ENCODE data around the gene DDX23.

DDX23 gene

DNA sequence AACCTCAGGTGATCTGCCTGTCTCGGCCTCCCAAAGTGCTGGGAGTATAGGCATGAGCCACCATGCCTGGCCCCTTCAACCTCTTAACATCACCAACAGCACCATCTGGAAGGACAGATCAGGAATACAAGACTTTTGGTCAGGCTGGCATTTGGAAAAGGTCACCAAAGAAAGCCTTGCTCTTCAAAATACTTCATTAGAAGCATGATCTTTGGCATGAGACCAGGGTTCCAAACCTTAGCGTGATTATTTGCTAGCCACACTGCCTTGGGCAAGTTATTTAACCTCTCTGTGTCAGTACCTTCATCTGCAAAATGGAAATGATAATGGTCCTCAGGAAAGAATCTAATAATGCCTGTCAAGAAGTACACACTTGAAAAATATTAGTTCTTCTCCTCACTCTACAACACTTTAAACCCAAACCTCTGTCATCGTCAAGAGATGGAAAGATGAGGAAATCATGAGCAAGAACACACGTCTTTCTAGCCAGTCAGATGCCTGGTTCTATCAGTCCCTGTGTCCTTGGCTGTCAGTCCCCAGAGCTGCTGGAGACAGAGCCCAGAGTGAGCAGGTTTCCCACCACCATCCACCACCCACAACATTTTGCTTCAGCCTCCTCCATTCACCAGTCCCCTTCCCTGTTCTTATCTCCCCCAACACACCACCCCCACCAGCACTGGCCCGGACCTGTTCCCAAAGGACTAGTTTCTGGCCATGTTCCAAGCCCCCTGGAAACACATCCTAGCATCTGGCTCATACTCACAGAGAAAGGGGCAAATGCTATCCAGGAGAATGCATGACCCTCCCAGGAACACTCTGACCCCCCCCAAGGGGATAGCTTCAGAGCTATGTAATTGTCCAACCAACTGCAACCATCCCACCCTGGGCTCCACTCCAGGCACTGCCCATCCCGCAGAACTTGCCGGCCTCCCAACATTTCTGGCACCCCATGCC, 65.1 kb downstream of the DDX23 start:
- no peak overlapping the region for H3K9ac ChIP-seq (ENCODE audit: low read length)
- H2BK120ac ChIP-seq (ENCODE audit: insufficient read depth, low read length, poor library complexity): no peak overlapping the region
- no peak overlapping the region for H4K12ac ChIP-seq (ENCODE audit: low read depth, low read length)
- no peak overlapping the region for H3K27ac ChIP-seq (ENCODE audit: low read depth, low read length)
- no peak overlapping the region for H4K8ac ChIP-seq (ENCODE audit: low read depth, low read length)
- no peak overlapping the region for H3K14ac ChIP-seq (ENCODE audit: low read length)
- no peaks in the 10 kb centered on the region for H3K27me3 ChIP-seq (ENCODE audit: insufficient read depth, low read length)
- DNase-seq: no peak
- no peak overlapping the region for H3K4me3 ChIP-seq (ENCODE audit: low read depth, low read length)
- no peak overlapping the region for H2AFZ ChIP-seq (ENCODE audit: insufficient read depth, low read length, poor library complexity)
- peak overlapping the region; percentile 47 for H3K23ac ChIP-seq (ENCODE audit: low read length)
- no peak overlapping the region for H3K4ac ChIP-seq (ENCODE audit: low read depth, low read length)
- peak overlapping the region; percentile 79 for H3K4me2 ChIP-seq (ENCODE audit: low read length)
- H3K9me3 ChIP-seq (ENCODE audit: insufficient read depth, low read depth, low read length): no peaks in the 10 kb centered on the region
- peaks cover 12% of the 10 kb centered on the region for H3K79me2 ChIP-seq (ENCODE audit: control insufficient read depth, insufficient read depth, low read length, poor library complexity)
- no peak overlapping the region for H2AK5ac ChIP-seq (ENCODE audit: low read length)
- no peak overlapping the region for H2BK5ac ChIP-seq (ENCODE audit: low read depth, low read length, poor library complexity)
- H3K79me1 ChIP-seq (ENCODE audit: low read length): peaks cover 10% of the 10 kb centered on the region
- no peak overlapping the region for H2BK12ac ChIP-seq (ENCODE audit: low read length)
- no peak overlapping the region for H3K18ac ChIP-seq (ENCODE audit: low read length)
- H4K91ac ChIP-seq (ENCODE audit: low read depth, low read length): no peak overlapping the region
- H3K36me3 ChIP-seq (ENCODE audit: control insufficient read depth in 1 of 2, insufficient read depth in 2 of 2, low read length in 2 of 2): peaks cover 11 to 12% of the 10 kb centered on the region in 2 experiments
- WGBS (ENCODE audit: extremely low coverage, insufficient coverage, insufficient read length): no CpG with 5 or more reads among the region's 7 CpGs
- peaks cover 8 to 26% of the 10 kb centered on the region in 2 experiments for H3K4me1 ChIP-seq (ENCODE audit: control insufficient read depth in 1 of 2, insufficient read depth in 2 of 2, low read length in 2 of 2)

DNA sequence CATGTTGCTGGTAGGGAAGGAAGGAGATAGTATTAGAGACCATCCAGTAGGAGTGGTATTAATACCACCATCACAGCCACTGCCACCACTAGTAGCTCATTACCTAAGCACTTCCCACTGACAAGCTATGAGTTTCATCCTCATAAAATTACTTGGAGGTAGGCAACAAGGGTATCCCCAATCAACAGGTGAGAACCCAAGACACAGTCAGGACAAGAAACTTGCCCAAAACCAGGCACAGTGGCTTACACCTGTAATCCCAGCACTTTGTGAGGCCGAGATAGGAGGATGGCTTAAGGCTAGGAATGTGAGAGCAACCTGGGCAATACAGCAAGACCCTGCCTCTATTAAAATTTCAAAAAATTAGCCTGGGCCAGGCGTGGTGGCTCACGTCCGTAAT, 68.5 kb downstream of the DDX23 start:
- no peak overlapping the region for H3K14ac ChIP-seq (ENCODE audit: low read length)
- no peak overlapping the region for H2BK5ac ChIP-seq (ENCODE audit: low read depth, low read length, poor library complexity)
- H3K23ac ChIP-seq (ENCODE audit: low read length): no peak overlapping the region
- H3K9me3 ChIP-seq (ENCODE audit: insufficient read depth, low read depth, low read length): no peaks in the 10 kb centered on the region
- no peak overlapping the region for H3K27ac ChIP-seq (ENCODE audit: low read depth, low read length)
- no CpG with 5 or more reads among the region's 4 CpGs for WGBS (ENCODE audit: extremely low coverage, insufficient coverage, insufficient read length)
- no peak overlapping the region for H4K8ac ChIP-seq (ENCODE audit: low read depth, low read length)
- H2AK5ac ChIP-seq (ENCODE audit: low read length): no peak overlapping the region
- no peak overlapping the region for H3K9ac ChIP-seq (ENCODE audit: low read length)
- no peak overlapping the region for H3K4me2 ChIP-seq (ENCODE audit: low read length)
- no peak overlapping the region for H3K4ac ChIP-seq (ENCODE audit: low read depth, low read length)
- H3K18ac ChIP-seq (ENCODE audit: low read length): no peak overlapping the region
- H3K36me3 ChIP-seq (ENCODE audit: control insufficient read depth in 1 of 2, insufficient read depth in 2 of 2, low read length in 2 of 2): peaks cover 12 to 13% of the 10 kb centered on the region in 2 experiments
- no peak for DNase-seq
- H3K4me3 ChIP-seq (ENCODE audit: low read depth, low read length): no peak overlapping the region
- H4K12ac ChIP-seq (ENCODE audit: low read depth, low read length): no peak overlapping the region
- H3K79me2 ChIP-seq (ENCODE audit: control insufficient read depth, insufficient read depth, low read length, poor library complexity): peaks cover 7% of the 10 kb centered on the region
- no peaks in the 10 kb centered on the region for H3K27me3 ChIP-seq (ENCODE audit: insufficient read depth, low read length)
- no peak overlapping the region for H2AFZ ChIP-seq (ENCODE audit: insufficient read depth, low read length, poor library complexity)
- H3K79me1 ChIP-seq (ENCODE audit: low read length): peaks cover 2% of the 10 kb centered on the region
- H2BK12ac ChIP-seq (ENCODE audit: low read length): no peak overlapping the region
- H3K4me1 ChIP-seq (ENCODE audit: control insufficient read depth in 1 of 2, insufficient read depth in 2 of 2, low read length in 2 of 2): peaks cover 13 to 26% of the 10 kb centered on the region in 2 experiments
- H4K91ac ChIP-seq (ENCODE audit: low read depth, low read length): no peak overlapping the region
- no peak overlapping the region for H2BK120ac ChIP-seq (ENCODE audit: insufficient read depth, low read length, poor library complexity)

DNA sequence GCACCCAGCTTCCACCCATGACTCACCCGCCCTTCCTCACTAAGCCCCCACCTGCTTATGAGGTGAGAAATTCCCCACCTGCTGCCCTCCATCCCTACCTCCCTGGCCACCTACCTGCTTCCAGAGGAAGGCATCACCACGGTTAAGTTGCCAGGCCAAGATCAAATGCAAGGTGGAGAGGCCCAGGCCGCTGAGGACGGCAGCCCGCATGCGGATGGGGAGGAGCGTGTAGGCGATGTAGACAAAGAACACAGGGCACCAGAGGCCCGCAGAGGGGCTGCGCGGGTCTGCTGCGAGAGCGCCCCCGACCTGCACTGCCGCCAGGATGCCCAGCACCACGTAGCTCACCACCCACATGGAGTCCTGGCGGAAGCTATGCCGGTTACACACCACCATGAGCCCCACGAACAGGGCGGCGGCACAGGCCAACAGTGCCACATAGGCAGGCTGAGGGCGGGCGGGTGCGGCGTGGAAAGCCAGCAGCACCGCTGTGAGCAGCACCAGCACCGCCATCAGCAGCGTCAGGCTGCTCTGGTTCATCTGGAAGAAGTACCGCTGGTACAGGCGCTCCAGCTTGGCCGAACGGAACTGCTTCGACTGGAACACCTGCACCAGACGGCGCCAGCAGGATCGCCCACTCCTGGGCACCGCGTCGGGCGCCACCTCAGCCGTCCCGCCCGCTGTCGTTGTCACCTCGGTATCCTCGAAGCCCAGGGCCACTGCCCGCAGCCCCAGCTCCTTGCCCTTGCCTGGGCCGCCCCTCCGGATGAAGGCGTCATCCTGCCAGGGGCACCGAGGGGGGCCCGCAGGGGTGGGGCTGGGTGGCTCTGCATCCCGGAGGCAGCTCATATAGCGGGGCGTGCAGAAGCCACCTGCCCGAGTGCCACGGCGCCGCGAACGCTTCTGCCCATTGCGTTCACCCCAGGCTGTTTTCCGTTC, 69.2 kb downstream of the DDX23 start:
- H2BK12ac ChIP-seq (ENCODE audit: low read length): no peak overlapping the region

DNA sequence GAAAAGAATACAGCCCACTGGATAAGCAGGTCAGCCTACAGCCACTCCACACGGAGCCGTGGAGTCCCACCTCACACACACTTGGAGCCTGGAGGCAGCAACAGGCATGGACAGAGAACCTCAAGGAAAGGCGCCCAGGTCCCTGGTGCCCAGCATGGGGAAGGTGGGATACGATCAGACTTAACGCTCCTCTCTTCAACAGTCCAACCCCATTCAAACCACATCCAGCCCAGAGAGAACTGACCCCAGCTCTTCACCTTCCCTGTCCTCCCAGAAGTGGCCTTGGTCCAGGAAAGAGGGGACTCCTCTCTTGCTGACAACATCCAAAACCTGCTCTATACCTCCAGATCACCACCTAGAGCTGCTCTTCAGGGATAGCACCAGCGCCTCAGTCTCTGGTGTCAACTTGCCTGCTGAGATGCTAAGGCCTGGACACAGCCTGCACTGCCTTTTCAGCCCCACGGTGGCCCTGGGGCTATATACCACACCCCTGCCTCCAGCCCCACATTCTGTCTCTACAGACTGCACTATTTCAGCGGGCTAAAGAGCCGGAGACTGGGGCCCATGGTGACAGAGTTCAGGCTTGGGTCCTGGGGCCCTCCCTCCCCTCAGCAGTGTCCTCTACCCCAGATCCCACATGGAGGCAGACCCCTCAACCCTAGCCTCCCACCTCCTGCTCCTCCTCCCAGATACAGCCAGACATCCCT, 70.1 kb downstream of the DDX23 start:
- no peak overlapping the region for H3K9ac ChIP-seq (ENCODE audit: low read length)
- H3K4me2 ChIP-seq (ENCODE audit: low read length): no peak overlapping the region
- no peak overlapping the region for H2AFZ ChIP-seq (ENCODE audit: insufficient read depth, low read length, poor library complexity)
- peaks cover 5 to 12% of the 10 kb centered on the region in 2 experiments for H3K4me1 ChIP-seq (ENCODE audit: control insufficient read depth in 1 of 2, insufficient read depth in 2 of 2, low read length in 2 of 2)
- H2BK120ac ChIP-seq (ENCODE audit: insufficient read depth, low read length, poor library complexity): no peak overlapping the region
- no CpG with 5 or more reads among the region's 9 CpGs for WGBS (ENCODE audit: extremely low coverage, insufficient coverage, insufficient read length)
- H3K18ac ChIP-seq (ENCODE audit: low read length): no peak overlapping the region
- DNase-seq: no peak
- H2BK5ac ChIP-seq (ENCODE audit: low read depth, low read length, poor library complexity): no peak overlapping the region
- H3K27me3 ChIP-seq (ENCODE audit: insufficient read depth, low read length): no peaks in the 10 kb centered on the region
- H3K79me1 ChIP-seq (ENCODE audit: low read length): no peaks in the 10 kb centered on the region
- no peak overlapping the region for H2BK12ac ChIP-seq (ENCODE audit: low read length)
- no peak overlapping the region for H4K91ac ChIP-seq (ENCODE audit: low read depth, low read length)
- no peak overlapping the region for H3K4me3 ChIP-seq (ENCODE audit: low read depth, low read length)
- no peak overlapping the region for H4K12ac ChIP-seq (ENCODE audit: low read depth, low read length)
- no peak overlapping the region for H3K4ac ChIP-seq (ENCODE audit: low read depth, low read length)
- H2AK5ac ChIP-seq (ENCODE audit: low read length): no peak overlapping the region
- H3K23ac ChIP-seq (ENCODE audit: low read length): no peak overlapping the region
- no peaks in the 10 kb centered on the region for H3K9me3 ChIP-seq (ENCODE audit: insufficient read depth, low read depth, low read length)
- no peak overlapping the region for H3K14ac ChIP-seq (ENCODE audit: low read length)
- H4K8ac ChIP-seq (ENCODE audit: low read depth, low read length): no peak overlapping the region
- H3K27ac ChIP-seq (ENCODE audit: low read depth, low read length): no peak overlapping the region
- peaks cover 24 to 26% of the 10 kb centered on the region in 2 experiments for H3K36me3 ChIP-seq (ENCODE audit: control insufficient read depth in 1 of 2, insufficient read depth in 2 of 2, low read length in 2 of 2)
- no peaks in the 10 kb centered on the region for H3K79me2 ChIP-seq (ENCODE audit: control insufficient read depth, insufficient read depth, low read length, poor library complexity)

More for the DNA sequence above, 69.2 kb downstream of the DDX23 start:
- Histone ChIP-seq H3K23ac (ENCODE audit: low read length) (no peak overlapping the region), H3K79me1 (ENCODE audit: low read length) (no peaks in the 10 kb centered on the region), H3K9me3 (ENCODE audit: insufficient read depth, low read depth, low read length) (no peaks in the 10 kb centered on the region), H4K8ac (ENCODE audit: low read depth, low read length) (no peak overlapping the region), H2BK5ac (ENCODE audit: low read depth, low read length, poor library complexity) (no peak overlapping the region), H2AFZ (ENCODE audit: insufficient read depth, low read length, poor library complexity) (no peak overlapping the region), H3K36me3 (ENCODE audit: control insufficient read depth in 1 of 2, insufficient read depth in 2 of 2, low read length in 2 of 2) (peaks cover 16 to 18% of the 10 kb centered on the region in 2 experiments), H3K79me2 (ENCODE audit: control insufficient read depth, insufficient read depth, low read length, poor library complexity) (peaks cover under 1% of the 10 kb centered on the region), H3K18ac (ENCODE audit: low read length) (peak overlapping the region; percentile 14), H3K27ac (ENCODE audit: low read depth, low read length) (no peak overlapping the region), H3K4me3 (ENCODE audit: low read depth, low read length) (no peak overlapping the region), H2AK5ac (ENCODE audit: low read length) (no peak overlapping the region), H2BK120ac (ENCODE audit: insufficient read depth, low read length, poor library complexity) (no peak overlapping the region), H3K4me1 (ENCODE audit: control insufficient read depth in 1 of 2, insufficient read depth in 2 of 2, low read length in 2 of 2) (peaks cover 12 to 20% of the 10 kb centered on the region in 2 experiments), H3K9ac (ENCODE audit: low read length) (no peak overlapping the region), H3K27me3 (ENCODE audit: insufficient read depth, low read length) (no peaks in the 10 kb centered on the region), H4K12ac (ENCODE audit: low read depth, low read length) (no peak overlapping the region), H4K91ac (ENCODE audit: low read depth, low read length) (no peak overlapping the region), H3K4me2 (ENCODE audit: low read length) (no peak overlapping the region), H3K4ac (ENCODE audit: low read depth, low read length) (peak overlapping the region; percentile 9), H3K14ac (ENCODE audit: low read length) (no peak overlapping the region)
- DNase-seq: no peak
- no CpG with 5 or more reads among the region's 63 CpGs for WGBS (ENCODE audit: extremely low coverage, insufficient coverage, insufficient read length)
